ENCODE measurements around the gene TP53TG3E. TPM values are rescaled to one million over a fixed set of nuclear protein-coding genes. Genes with fewer than 3 reads are reported as not detected.

Gene TP53TG3E
- total and polyA plus RNA-seq, 4 experiments from 2014 or later: not detected

Other genes starting within 250 kb of the TP53TG3E start
- gene TP53TG3C, start 110.1 kb upstream of the TP53TG3E start, total RNA-seq: not detected
- not detected for gene TP53TG3C, start 110.1 kb upstream of the TP53TG3E start, polyA plus RNA-seq
- gene TP53TG3B, start 56.5 kb downstream of the TP53TG3E start, total RNA-seq: not detected
- gene TP53TG3B, start 56.5 kb downstream of the TP53TG3E start, polyA plus RNA-seq: not detected
- not detected for gene TP53TG3F, start 155.3 kb downstream of the TP53TG3E start, total RNA-seq
- not detected for gene TP53TG3F, start 155.3 kb downstream of the TP53TG3E start, polyA plus RNA-seq